Lower leg skin (tissue), 3 donors: ENCODE results near the gene SHC3.

Experiments
- CTCF ChIP-seq, 3 donors: fragments of 450-650 bp; IDR thresholded peaks; one replicate each; pipeline ENCODE4 v1.5.1; 2016; ENCODE audit warnings: antibody characterized with exemption in 3 of 3, mild to moderate bottlenecking in 3 of 3, moderate library complexity in 2 of 3
- POLR2A ChIP-seq, 2 donors: fragments of 450-650 bp; IDR thresholded peaks; one replicate each; pipeline ENCODE4 v1.6.1; 2016 to 2017; ENCODE audit warnings: antibody characterized with exemption in 2 of 2, mild to moderate bottlenecking in 1 of 2, moderate library complexity in 1 of 2

- TF ChIP-seq CTCF (IDR thresholded peaks at IDR 0.05) (no peak), POLR2A (IDR thresholded peaks at IDR 0.05) (no peak)
Observed at GRCh38 chr9:89171693-89172092, 6.9 kb downstream of the SHC3 start.
